AG04450 (cell line): ENCODE results near the gene TRUB1. TPM values are rescaled to one million over a fixed set of nuclear protein-coding genes. Genes with fewer than 3 reads are reported as not detected.

Experiments used
- CTCF ChIA-PET: fragments of 300-600, 350-600 bp; formaldehyde crosslinking; extraction: SDS; loops from one replicate; lab custom pipeline; 2022; ENCODE audit warnings: antibody characterized with exemption, inconsistent platforms; lab: Charles Lee
- POLR2A ChIA-PET: fragments of 350-600 bp; formaldehyde crosslinking; extraction: SDS; loops from one replicate; lab custom pipeline; 2021; ENCODE audit warnings: antibody characterized with exemption, inconsistent platforms; lab: Yijun Ruan, JAX
- DNase-seq: peaks from one replicate; pipeline ENCODE4 v3.0.0-alpha.2; 2011; ENCODE audit warnings: low read depth, low spot score
- H3K27ac ChIP-seq: one replicate; pipeline ENCODE4 v1.5.1; 2012; ENCODE audit warnings: low read depth, low read length, control low read depth
- H3K27me3 ChIP-seq: one replicate; pipeline ENCODE4 v1.6.0; 2012; ENCODE audit warnings: low read length; ENCODE audit not compliant: control insufficient read depth, insufficient read depth
- H3K4me3 ChIP-seq: 2 replicates; pipeline ENCODE4 v1.5.1; 2011; ENCODE audit warnings: mild to moderate bottlenecking, low read depth, low read length, control low read depth
- H3K9me3 ChIP-seq: 2 replicates; pipeline ENCODE4 v1.5.1; 2012; ENCODE audit warnings: low read length; ENCODE audit not compliant: control insufficient read depth, insufficient read depth
- CTCF ChIP-seq: IDR thresholded peaks from 2 replicates; pipeline ENCODE4 v1.5.1; 2011; ENCODE audit warnings: low read depth, low read length, control low read depth, inconsistent platforms
- polyA plus RNA-seq: library from polyadenylated mRNA; depleted of rRNA; stranded (reverse); fragments of >200 nt; gene quantifications from 2 replicates; pipeline ENCODE4 v1.2.3, GENCODE V29; 2011; rRNA removed
- small RNA-seq: library from RNA; depleted of rRNA; stranded (forward); fragments of <200 nt; gene quantifications from one replicate; pipeline ENCODE3, GENCODE V24; 2012; ENCODE audit warnings: low read depth; ENCODE audit not compliant: insufficient read length

Gene TRUB1
- polyA plus RNA-seq, 1 experiment = 21.0 TPM

GRCh38 chr10:115026056-115026745, 88.2 kb downstream of the TRUB1 start:
- no peaks in the 10 kb centered on the region for H3K9me3 ChIP-seq
- no peaks in the 10 kb centered on the region for H3K27me3 ChIP-seq
- no peak for DNase-seq
- H3K4me3 ChIP-seq = no peak overlapping the region
- no peak overlapping the region for H3K27ac ChIP-seq
- TF ChIP-seq CTCF = no peak
- POLR2A ChIA-PET = no interaction called here
- CTCF ChIA-PET = no interaction called here

- CTCF ChIA-PET = no interaction called here
- Histone ChIP-seq H3K27me3 (no peaks in the 10 kb centered on the region), H3K9me3 (no peaks in the 10 kb centered on the region), H3K4me3 (no peak overlapping the region), H3K27ac (no peak overlapping the region)
- no peak for DNase-seq
- POLR2A ChIA-PET = no interaction called here
- no peak for TF ChIP-seq CTCF
Observed at GRCh38 chr10:115026746-115027140, 88.7 kb downstream of the TRUB1 start.

Small RNA genes lying within 50 kb of the gene (small RNA-seq; reads per million reads assigned to genes)
- not detected for gene RNU6-1121P

Other genes starting within 250 kb of the TRUB1 start
- gene FHIP2A, start 116.4 kb upstream of the TRUB1 start, polyA plus RNA-seq = 19.2 and 27.3 TPM in 2 replicates
- 0.17 and 0.20 TPM in 2 replicates for gene ATRNL1, start 155.2 kb downstream of the TRUB1 start, polyA plus RNA-seq